Right lobe of liver (tissue), 4 donors: Measurements from ENCODE around the gene SPATA2.
A peak's percentile ranks its signal among the peaks of the same experiment; 100 is the strongest.

Source experiments
- CTCF ChIP-seq, 4 donors: fragments of 200-600 bp in 3 of 4; fragments of 450-650 bp in 1 of 4; IDR thresholded peaks; one replicate each; pipeline versions ENCODE4 v1.5.1 to v1.8.0; 2016 to 2022; ENCODE audit warnings: antibody characterized with exemption in 4 of 4, mild to moderate bottlenecking in 2 of 4
- POLR2A ChIP-seq: fragments of 450-650 bp; IDR thresholded peaks from one replicate; pipeline ENCODE4 v1.6.1; 2017; ENCODE audit warnings: antibody characterized with exemption, mild to moderate bottlenecking
- donor health status: DM: no; HTN: no; CAD: no.
- donor health status: DM: no; HTN: no; CAD: no.
- donor health status: DM: no; HTN: yes; CAD: no.

GRCh38 chr20:49928411-49929141 lies 13.2 kb upstream of the SPATA2 start:
- no peak for TF ChIP-seq POLR2A
- peak; percentile 86 to 96 (median 92) for TF ChIP-seq CTCF (IDR thresholded peaks at IDR 0.05)
